Activated CD8-positive, alpha-beta memory T cell treated with anti-CD3 and anti-CD28 coated beads for 48 hours (primary cell): ENCODE results near the gene SIPA1L3.

Experiments
- DNase-seq, 3 experiments: peaks; one replicate each; pipeline ENCODE4 v3.0.0-alpha.2; 2020; ENCODE audit warnings: low read depth in 2 of 3, low spot score in 2 of 3

Gene SIPA1L3

GRCh38 chr19:38036707-38037611, 130.0 kb downstream of the SIPA1L3 start:
- no peak for DNase-seq

GRCh38 chr19:38039966-38040365, 133.0 kb downstream of the SIPA1L3 start:
- no peak for DNase-seq

DNA sequence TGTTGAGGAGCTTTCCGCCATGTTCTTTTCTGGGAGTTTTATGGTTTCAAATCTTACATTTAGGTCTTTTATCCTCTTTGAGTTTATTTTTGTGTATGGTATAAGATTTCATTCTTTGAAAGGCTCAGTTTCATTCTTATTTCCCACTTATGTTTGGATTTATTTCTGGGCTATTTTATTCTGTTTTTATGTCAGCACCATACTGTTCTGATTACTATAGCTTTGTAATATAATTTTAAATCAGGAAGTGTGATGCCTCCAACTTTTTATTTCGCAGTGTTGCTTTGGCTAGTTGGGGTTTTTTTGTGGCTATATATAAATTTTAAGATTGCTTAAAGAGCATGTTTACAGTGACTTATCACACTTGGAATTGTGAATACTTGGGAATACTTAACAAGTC, 135.1 kb downstream of the SIPA1L3 start:
- DNase-seq, result no peak

DNA sequence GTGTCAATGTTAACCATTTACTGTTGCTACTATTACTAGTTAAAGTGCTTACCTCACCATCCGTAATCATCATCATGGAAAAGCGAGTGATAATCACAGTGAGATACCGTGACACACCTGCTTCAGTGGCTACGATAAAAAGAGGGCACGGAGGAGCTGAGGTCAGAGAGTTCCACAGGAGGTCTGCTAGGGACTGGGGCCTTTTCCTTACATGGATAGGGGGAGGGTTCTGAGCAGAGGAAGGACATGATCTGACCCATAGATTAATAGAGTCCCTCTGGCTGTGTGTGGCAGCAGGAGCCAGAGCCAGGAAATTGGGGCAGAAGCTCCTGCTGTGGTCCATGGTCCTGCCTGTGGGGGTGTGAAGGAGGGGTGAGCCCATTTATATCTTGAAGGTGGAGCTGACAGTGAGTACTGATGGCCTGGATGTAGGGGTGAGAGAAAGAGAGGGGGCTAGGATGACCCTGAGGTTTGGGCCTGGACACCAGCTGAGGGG, 136.7 kb downstream of the SIPA1L3 start:
- no peak for DNase-seq

DNA sequence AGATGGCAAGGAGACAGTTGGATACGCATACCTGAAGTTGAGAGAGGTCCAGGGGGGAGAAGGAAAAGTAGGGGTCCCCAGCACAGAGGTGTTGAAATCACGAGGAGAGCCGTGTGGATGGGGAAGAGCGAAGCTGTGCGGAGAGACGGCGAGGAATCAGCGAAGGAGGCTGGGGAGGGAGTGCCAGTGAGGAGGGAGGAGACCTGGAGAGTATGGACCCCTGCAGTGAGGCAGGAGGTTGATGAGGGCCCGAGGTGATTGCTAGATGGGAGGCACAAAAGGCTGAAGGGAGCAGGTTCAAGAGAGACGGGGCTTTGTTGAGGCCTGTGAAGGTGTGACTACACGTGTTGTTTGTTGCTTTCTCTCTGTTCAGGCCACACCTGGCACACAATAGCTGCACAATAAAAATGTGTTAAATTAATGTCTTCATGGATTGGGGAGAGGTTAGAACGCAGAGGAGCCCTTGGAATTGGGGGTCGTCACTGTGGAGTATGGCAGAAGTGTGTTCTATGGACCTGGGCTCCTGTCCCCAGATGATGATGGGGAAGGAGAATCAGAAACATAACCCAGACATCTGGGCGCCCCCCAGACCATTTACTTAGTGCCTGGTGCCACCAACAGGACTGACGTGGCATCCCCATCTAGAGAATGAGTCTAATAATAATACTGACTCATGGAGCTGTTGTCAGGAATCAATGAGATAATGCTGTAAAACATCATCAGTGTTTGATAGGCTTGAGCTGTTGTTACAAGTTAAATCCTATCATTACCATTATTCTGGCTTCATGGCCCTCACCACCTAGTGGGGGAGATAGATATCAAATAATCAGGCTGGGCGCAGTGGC, 137.5 kb downstream of the SIPA1L3 start:
- DNase-seq, result no peak

GRCh38 chr19:38045554-38046253, 138.7 kb downstream of the SIPA1L3 start:
- DNase-seq, result no peak

GRCh38 chr19:38046254-38047048, 139.4 kb downstream of the SIPA1L3 start:
- DNase-seq, result no peak

DNA sequence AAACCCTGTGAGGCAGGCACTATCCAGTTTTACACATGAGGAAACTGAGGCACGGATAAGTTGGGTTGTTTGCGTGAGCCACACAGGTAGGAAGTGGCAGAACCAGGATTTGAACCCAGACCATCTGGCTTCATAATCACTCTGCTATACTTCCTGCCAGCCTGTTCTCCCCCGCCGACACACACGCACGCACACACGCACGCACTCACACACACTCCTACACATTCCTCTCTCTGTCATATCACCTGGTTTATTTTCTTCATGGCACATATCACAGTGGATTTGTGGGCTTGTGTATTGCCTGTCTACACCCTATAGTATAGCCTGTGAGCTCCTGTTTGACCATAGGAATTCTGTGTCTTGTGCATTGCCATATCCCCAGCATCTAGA, 140.0 kb downstream of the SIPA1L3 start:
- DNase-seq, result no peak

DNA sequence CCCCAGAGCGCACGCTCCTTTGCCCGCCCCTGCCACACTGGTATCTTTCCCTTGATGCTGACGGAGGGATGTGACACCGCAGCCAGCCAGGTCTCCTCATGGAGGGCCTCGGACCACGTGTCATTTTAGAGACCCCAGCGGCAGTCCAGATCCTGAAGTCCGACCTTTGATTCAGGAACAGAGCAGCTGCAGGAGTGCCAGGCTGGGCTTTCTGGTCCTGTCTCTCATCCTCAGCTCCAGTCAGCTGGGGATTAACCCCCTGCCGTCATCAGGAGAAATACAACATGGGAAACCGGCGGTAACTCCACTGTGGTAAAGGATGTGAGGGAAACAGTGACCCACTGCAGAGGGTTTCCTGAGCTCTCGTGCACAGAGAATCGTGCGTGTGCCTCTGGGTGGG, 140.6 kb downstream of the SIPA1L3 start:
- DNase-seq, result no peak

- peak; percentile 18 to 40 (median 23) for DNase-seq
Measured at GRCh38 chr19:38049105-38049649, 142.2 kb downstream of the SIPA1L3 start.

DNA sequence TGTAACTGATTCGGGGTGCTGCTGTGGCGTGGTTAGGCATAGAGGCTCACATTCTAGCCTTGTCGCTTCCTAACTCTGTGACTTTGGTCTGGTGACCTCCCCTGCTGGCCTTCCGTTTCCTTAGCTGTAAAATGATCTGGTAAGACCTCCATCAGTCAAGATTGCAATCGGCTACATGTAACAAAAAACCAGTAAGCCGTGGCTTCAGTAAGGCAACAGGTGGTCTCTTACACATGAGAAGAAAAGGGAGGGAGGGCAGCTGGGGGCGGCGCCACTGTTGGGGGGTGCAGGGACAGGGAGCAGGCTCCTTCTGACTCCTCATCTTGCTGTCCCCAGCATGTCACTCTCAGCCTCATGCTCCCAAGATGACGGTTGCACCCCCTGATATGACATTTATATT, 148.0 kb downstream of the SIPA1L3 start:
- no peak for DNase-seq

DNA sequence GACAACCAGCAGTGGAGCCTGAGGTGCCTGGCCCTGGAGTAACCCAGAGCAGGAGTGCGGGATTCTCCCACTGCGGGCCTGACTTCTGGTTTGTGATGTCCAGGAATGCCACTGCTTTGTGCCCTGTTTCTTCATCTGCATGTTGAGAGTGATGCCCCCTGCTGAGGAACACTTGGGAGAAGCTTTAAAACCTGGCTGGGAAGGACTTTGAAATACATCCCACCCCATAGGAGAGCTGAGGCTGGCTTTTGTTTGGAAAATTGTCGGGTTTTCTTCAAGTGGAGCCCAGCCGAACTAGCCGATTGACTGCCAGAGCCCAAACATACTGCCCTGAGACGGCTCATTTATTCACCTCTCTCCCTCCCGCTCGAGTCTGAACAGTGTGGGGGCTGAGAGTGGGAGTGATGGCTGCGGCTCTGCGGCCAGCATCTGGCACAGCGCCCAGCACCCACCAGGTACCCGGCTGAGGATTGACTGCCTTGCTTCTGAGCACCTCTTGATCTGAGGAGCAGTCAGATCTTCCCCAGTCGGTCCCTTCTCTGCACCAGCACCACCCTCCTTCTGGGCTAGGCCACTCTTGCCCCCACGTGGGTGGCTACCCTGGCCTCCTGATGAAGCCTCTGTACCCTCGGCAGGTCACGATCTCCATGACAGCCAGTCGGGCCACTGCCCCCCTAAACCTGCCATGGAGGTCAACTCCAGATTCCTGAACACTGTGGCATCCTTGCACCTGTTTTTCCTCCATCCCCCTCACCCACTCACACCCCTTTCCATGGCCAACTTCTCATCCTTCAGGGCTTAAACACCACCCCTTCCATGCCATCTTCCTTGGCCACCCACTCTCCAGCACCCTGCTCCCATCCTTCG, 148.9 kb downstream of the SIPA1L3 start:
- no peak for DNase-seq

- no peak for DNase-seq
Measured at GRCh38 chr19:38056646-38057045, 149.6 kb downstream of the SIPA1L3 start.

GRCh38 chr19:38057959-38058690, 151.1 kb downstream of the SIPA1L3 start:
- no peak for DNase-seq

DNA sequence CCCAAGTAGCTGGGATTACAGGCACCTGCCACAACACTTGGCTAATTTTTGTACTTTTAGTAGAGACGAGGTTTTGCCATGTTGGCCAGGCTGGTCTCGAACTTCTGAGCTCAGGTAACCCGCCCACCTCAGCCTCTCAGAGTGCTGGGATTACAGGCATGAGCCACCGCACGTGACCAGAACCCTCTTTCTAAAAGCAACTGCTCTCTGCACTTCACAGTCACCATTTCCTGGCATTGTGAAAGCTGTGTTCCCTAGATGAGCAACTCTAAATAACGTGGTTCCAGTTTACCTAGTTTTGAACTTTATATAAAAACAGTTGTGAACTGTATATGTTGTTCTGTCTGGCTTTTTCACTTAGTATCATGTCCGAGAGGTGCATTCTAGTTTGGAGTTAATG, 152.9 kb downstream of the SIPA1L3 start:
- no peak for DNase-seq

- no peak for DNase-seq
Measured at GRCh38 chr19:38060331-38060730, 153.3 kb downstream of the SIPA1L3 start.

DNA sequence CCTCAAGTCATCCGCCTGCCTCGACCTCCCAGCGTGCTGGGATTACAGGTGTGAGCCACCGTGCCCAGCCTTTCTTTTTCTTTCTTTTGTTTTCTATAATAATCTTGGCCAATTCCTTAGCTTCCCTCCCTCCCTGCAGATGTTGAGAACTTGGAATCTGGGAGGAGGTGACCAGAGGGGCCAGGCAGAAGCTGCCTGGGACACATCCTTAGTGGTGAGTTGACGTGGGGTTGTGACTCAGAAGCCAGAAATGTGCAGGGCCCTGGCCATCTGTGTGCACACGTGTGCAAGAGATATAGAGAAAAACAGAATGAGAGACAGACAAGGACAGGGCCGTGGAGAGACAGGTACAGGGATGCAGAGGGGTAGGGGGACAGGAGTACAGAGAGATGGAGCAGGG, 154.3 kb downstream of the SIPA1L3 start:
- no peak for DNase-seq

- DNase-seq, result no peak
Measured at GRCh38 chr19:38062959-38063761, 156.2 kb downstream of the SIPA1L3 start.
